Choroid plexus epithelial cell (primary cell): ENCODE measurements around the gene UQCC3.

Source experiments
- DNase-seq: peaks from one replicate; pipeline ENCODE4 v3.0.0-alpha.2; 2010; ENCODE audit warnings: low read depth
- H3K4me3 ChIP-seq: 2 replicates; pipeline ENCODE4 v1.5.1; 2011; ENCODE audit warnings: low read depth, mild to moderate bottlenecking, control low read depth, low read length, moderate library complexity
- CTCF ChIP-seq: conservative IDR thresholded peaks from 2 replicates; pipeline ENCODE4 v1.5.1; 2011; ENCODE audit warnings: low read depth, mild to moderate bottlenecking, control low read depth, inconsistent platforms, low read length, moderate library complexity

Gene UQCC3

GRCh38 chr11:62705413-62705812, 33.9 kb downstream of the UQCC3 start:
- no peak for DNase-seq
- TF ChIP-seq CTCF: no peak
- peak overlapping the region; percentile 82 for H3K4me3 ChIP-seq

- peak; percentile 94 for DNase-seq
- H3K4me3 ChIP-seq: peak overlapping the region; percentile 82
- no peak for TF ChIP-seq CTCF
Measured at GRCh38 chr11:62705880-62706849, 34.7 kb downstream of the UQCC3 start.

GRCh38 chr11:62706850-62707247, 35.4 kb downstream of the UQCC3 start:
- no peak overlapping the region for H3K4me3 ChIP-seq
- no peak for DNase-seq
- TF ChIP-seq CTCF: no peak

- no peak for TF ChIP-seq CTCF
- peak within 1 kb of the TSS; percentile 82 for H3K4me3 ChIP-seq
- no peak for DNase-seq
Measured at GRCh38 chr11:62707277-62707861, 35.9 kb downstream of the UQCC3 start, which contains the start of the genes BSCL2 and GNG3. Gene BSCL2, minus strand, starts transcription at chr11:62707424. Its CDS starts 229 bp downstream, at chr11:62707195. Gene GNG3, plus strand, starts transcription at chr11:62707676. Its CDS starts 620 bp downstream, at chr11:62708296.

- peak overlapping the region; percentile 68 for H3K4me3 ChIP-seq
- no peak for TF ChIP-seq CTCF
- no peak for DNase-seq
Measured at GRCh38 chr11:62708392-62708791, 36.9 kb downstream of the UQCC3 start.

GRCh38 chr11:62708793-62709192, 37.3 kb downstream of the UQCC3 start:
- DNase-seq: no peak
- no peak for TF ChIP-seq CTCF

More at GRCh38 chr11:62708793-62709192, 37.3 kb downstream of the UQCC3 start:
- peak overlapping the region; percentile 68 for H3K4me3 ChIP-seq
